ENCODE data around the gene ALK. TPM values are rescaled to one million over a fixed set of nuclear protein-coding genes. Genes with fewer than 3 reads are reported as not detected.
A peak's percentile ranks its signal among the peaks of the same experiment; 100 is the strongest.

ALK gene
- total RNA-seq, 2 donors from 2014 or later, result 0.37 TPM; not detected in 1

DNA sequence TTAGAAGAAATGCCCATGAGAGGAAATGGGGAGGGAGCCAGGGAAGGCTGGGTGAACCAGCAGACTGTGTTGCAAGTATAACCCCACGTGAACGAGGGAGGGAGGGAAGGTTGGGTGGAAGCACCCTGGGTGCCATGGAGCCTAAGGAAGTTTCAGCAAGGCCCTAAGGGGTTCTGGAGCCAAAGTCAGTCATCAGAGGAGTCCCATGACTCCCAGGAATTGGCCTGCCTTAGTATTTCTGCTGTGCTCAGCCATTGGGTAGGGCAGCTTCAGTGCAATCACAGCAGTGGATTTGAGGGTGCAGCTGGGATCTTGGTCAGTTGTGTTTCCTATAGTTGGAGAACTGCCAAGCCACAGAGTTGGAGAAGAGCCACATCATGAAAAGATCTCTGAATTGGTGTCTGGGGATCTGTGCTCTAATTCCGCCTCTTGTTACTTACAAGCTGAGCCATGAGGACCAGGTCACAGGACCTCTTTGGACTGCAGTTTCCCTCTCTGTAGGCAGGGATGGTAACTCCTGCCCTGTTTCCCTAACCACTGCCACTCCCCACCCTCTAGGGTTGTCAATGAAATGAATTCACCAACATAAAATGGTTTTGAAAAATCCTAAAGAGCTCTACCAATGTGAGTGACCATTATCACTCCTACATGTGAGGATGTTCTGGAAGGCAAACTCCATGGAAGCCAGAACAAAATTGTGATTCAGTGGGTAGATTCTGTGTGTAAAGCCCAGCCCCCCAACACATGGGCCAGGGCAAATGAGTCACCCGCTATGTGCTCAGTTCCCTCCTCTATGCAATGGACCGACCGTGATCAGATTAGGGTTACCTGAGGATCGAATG, 697.3 kb downstream of the ALK start:
- peak; percentile 87 for DNase-seq (ENCODE audit: low spot score)
- intact Hi-C loops (cut with DNase I), result no loop called here

DNA sequence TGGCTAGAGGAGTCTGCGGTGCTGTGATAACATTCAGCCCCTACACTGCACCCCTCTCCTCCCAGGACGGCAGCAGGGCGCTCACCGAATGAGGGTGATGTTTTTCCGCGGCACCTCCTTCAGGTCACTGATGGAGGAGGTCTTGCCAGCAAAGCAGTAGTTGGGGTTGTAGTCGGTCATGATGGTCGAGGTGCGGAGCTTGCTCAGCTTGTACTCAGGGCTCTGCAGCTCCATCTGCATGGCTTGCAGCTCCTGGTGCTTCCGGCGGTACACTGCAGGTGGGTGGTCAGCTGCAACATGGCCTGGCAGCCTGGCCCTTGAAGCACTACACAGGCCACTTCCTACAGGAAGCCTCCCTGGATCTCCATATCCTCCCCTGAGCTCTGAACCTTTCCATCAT, 698.1 kb downstream of the ALK start:
- DNase-seq (ENCODE audit: low spot score), result peak; percentile 74
- intact Hi-C loops (cut with DNase I), result no loop called here

DNA sequence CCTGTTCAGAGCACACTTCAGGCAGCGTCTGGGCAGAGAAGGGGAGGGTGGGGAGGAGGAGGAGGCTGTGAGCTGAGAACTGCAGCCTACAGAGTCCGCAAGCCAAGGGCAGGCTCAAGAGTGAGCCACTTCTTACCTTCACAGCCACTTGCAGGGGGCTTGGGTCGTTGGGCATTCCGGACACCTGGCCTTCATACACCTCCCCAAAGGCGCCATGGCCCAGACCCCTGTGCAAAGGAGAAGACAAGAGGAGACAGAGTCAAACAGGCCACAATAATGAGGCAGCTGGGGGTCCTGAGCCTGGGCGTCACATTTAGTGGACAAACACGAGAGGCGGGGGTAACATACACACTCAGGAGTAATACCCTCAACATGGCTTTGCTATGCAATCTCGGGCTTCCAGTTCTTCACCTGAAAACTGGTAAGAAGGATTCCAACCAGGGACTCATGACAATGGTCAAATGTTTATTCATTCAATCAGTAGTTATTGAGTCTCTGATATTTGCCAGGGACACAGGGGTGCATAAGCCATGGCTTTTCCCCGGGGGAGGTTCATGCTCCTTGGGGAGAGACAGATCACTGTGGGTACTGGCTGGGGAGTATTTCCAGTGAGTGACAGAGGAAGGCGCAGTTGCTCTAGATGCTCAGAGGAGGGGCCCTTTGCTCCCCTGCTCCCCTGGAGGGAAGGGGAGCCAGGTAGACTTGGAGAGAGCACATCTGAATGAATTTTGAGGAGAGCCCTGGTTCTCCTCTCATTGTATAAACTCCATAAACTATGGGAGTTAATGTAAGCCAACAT, 698.8 kb downstream of the ALK start:
- intact Hi-C loops (cut with DNase I), result no loop called here
- peak; percentile 45 for DNase-seq (ENCODE audit: low spot score)

DNA sequence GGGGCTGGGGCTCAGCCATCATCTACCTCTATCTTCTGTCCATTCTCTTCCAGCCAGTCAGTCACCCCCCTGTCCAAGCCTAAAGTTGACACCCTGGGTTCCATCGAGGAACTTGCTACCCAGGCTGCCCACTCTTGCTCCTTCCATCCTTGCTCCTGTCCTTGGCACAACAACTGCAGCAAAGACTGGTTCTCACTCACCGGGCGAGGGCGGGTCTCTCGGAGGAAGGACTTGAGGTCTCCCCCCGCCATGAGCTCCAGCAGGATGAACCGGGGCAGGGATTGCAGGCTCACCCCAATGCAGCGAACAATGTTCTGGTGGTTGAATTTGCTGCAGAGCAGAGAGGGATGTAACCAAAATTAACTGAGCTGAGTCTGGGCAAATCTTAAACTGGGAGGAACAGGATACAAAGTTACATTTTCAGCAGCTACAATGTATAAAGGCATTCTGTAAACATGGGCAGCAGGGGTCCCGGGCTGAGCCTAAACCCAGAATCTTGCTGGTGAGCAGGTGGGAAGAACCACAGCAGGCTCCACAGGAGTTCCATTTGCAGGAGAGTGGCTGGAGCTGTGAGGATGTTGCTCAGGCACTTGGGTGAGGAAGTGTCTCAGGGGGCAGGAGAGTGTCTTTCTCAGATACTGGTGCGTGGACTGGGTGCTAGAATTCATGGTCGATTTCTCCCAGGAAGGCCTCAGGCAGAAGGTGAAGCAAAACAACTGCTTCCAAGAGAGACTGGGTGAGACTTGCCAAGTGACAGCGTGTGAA, 700.7 kb downstream of the ALK start:
- intact Hi-C loops (cut with DNase I), result no loop called here
- DNase-seq (ENCODE audit: low spot score), result peak; percentile 69

DNA sequence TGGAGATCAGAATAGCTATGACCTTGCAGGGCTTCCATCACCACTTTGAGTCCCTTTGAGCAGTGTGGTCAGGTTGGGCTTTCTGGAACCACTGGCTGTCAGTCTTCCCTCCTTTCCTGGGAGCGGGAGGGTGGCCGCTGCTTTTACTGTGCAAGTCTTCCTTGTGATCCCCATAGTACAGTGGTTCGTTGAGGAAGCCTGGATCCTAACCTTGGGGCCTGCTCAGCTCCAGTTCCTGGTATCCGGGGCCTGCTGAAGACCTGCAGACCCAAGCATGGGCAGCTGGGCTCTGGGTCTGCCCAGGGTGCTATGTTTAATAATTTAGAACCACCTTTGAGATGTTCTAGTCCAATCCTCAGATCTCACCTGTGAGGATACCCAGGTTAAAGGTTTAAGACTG, 702.0 kb downstream of the ALK start:
- DNase-seq (ENCODE audit: low spot score), result peak; percentile 67
- intact Hi-C loops (cut with DNase I), result no loop called here

DNA sequence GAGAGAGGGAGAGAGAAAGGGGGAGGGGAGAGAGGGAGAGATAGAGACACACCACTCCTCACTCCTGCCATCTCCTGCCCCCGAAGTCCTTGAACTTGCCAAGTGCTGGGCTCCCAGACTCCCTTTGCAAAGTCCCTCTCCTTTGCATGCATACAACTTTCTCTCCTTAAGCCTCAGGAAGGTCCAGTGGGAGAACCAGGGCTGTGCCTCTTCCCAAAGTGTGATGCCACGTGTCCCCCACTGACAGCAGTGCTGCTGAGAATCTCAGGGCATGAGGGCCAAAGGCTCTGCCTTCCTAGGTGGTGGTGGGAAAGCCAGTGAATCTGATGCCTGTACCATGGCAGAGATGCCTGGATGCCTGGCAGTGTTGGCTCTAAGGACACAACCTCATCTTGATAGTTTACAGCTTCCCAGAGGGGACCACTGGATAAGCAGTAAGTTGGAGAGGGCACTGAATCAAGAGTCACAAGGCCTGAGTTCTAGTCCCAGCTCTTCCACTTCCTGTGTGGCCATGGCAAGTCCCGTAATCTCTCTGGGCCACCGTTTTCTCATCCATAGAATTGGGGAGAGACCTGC, 702.7 kb downstream of the ALK start:
- peak; percentile 24 for DNase-seq (ENCODE audit: low spot score)
- intact Hi-C loops (cut with DNase I), result no loop called here

DNA sequence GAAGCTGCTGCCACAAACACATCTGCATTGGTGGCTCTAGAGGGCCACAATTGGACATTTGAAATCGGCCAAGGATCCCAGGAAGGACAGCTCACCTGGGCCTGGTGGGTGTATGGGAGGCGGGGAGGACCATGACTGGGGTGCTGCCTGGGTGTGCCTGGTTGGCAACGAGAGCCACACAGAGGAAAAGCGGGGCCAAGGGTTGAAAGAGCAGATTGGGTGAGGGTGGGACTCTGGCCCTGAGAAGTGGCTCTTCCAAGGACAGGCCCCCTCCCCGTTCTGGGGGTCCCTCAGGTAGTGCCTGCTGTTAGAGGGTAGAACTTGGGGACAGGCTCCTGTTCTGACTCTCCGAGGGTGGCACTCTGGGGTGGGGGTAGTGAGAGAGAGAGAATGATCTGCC, 703.3 kb downstream of the ALK start:
- intact Hi-C loops (cut with DNase I), result no loop called here
- peak; percentile 55 for DNase-seq (ENCODE audit: low spot score)

DNA sequence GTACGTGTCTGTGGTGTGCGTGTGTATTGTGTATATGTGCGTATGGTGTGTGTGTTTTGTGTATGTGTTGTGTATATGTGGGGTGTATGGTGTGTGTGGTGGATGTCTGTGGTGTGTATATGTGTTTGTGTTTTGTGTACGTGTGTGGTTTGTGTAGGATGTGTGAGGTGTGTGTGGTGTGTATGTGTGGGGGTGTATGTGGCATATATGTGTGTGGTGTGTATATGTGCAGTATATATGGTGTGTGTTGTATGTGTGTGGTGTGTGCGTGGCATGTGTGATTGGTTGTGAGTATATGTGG, 704.8 kb downstream of the ALK start:
- intact Hi-C loops (cut with DNase I), result no loop called here
- DNase-seq (ENCODE audit: low spot score), result no peak

DNA sequence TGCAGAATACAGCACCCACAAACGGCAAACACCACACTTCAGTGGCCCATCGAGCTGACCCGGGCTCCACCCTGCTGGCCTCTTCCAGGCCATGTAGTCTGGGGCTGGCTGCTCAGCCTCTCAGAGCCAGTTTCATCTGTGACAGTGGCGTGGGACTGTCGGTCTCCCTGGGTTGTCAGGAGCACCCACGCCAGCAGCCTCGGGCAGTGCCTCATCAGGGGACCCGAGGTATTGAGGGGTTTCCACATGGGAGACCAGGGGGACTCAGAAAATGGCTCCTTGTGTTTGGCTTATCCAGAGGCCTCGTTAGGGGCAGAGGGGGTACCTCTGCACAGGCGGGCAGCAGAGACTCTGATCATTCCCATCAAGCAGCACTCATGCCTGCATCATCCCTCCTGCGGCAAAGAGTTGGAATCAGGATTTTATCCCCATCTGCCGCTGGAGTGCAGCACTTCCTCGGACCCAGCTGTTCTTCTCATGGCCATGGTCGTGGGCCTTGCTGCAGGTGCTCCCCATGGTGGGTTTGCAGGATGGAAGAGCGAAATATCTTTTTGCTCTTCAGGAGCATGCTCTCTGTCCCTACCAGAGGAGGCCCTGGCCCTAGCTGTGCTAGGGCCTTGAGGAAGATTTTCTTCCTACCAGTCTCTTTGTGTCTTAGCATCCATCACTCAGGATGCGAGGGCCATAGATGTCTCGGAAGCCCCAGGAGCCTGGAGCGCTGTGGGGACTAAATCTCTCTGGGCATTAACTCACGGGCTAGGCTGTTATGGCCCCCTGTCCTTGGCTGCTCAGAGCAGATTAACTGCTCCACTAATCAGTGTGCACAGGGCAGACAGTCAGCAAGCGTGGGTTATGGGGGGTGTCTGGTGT, 705.4 kb downstream of the ALK start:
- intact Hi-C loops (cut with DNase I), result no loop called here
- peak; percentile 40 for DNase-seq (ENCODE audit: low spot score)

DNA sequence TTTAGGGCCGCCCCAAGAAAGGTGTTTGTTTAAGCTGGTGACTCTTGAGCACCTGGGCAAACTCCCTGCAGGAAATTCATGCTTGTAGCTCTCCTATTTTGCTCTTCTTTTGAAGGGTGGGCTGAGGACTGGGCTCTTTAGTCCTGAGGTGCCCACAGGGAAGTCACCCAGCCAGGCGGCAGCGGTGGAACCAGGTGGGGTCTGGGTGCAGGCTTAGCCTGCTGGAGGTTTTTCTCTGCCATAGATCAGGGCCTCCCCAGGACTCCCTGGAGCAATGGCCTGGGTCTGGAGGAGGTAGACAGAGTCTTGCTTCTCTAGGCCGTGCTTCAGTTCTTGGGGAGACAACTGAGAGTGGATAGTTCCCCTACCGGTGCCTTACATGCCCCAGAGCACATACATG, 706.3 kb downstream of the ALK start:
- intact Hi-C loops (cut with DNase I), result no loop called here
- DNase-seq (ENCODE audit: low spot score), result peak; percentile 71

DNA sequence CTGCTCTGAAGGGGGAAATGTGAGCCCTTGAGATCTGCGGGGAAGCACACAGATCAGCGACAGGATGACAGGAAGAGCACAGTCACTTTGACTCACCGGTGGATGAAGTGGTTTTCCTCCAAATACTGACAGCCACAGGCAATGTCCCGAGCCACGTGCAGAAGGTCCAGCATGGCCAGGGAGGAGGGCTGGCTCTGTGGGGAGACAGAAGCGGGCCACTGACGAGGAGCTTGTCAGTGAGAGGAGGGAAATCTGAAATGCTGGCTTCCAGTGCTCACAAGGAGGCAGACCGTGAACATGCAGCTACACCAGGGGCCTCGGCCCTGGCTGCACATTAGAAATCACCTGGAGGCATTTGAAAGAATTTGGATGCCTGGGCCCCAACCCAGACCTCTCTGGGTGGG, 707.5 kb downstream of the ALK start:
- DNase-seq (ENCODE audit: low spot score), result peak; percentile 53
- intact Hi-C loops (cut with DNase I), result no loop called here

DNA sequence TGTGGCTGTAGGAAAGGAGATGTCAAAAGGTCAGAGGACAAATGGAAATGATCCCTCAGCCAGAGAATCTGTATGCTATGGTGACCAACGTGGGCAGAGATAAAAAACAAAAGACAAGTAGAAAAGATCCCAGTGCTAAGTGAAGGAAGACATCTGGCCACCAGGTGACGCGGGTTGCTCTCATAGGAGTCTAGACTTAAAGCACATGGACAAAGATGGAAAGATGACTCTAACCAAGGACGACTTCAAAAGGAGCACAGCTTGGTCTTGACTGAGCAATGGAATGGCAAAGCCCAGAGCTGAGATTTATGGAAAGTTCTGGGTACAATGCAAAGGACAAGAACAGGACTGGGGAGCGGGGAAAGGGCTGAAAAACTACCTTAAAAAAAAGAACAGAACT, 709.4 kb downstream of the ALK start:
- intact Hi-C loops (cut with DNase I), result no loop called here
- no peak for DNase-seq (ENCODE audit: low spot score)

DNA sequence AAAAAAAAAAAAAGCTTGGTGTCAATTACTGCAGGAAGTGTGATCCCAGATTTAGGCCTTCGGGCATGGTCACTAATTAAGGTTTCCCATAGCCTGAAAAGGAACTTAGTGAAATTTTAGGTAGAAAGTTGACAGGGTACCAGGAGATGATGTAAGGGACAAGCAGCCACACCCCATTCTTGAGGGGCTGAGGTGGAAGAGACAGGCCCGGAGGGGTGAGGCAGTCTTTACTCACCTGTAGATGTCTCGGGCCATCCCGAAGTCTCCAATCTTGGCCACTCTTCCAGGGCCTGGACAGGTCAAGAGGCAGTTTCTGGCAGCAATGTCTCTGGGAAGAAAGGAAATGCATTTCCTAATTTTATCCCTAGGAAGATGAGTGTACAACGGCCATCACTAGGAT, 711.8 kb downstream of the ALK start:
- peak; percentile 18 for DNase-seq (ENCODE audit: low spot score)
- intact Hi-C loops (cut with DNase I), result no loop called here

DNA sequence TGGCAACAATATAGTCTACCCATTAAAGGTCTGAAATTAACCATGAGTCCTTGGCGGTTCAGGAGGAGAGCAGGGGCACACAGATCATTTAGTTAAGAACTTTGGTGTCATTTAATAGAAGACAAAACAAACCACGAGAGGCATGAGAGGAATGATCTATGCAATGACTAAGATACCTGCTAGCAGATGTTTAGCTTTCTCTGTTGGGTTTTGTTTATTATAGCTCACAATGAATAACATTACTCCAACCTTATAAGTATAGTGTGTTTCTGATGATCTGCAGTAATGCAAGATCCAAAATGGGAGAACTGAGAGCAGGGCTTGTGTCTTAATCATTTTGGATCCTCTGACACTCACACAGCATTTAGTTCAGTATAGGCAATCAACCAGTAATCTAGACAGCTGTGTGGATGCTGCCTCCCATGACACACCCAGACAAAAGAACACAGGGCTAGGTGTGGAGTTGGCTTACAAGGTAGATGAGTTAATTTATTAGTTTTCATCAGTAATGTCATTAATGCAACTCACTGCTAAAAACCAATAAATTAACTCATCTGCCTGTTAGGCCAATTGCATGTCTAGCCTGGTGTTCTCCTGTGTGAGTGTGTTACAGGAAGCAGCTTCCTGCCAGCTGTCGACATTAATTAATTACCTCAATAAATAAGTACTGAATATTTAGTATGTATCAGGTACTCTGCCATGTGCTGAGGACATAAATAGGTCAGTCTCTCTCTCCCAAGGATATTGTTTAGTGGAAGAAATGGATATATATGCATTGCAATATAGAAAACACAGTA, 713.8 kb downstream of the ALK start:
- intact Hi-C loops (cut with DNase I), result no loop called here
- DNase-seq (ENCODE audit: low spot score), result no peak

DNA sequence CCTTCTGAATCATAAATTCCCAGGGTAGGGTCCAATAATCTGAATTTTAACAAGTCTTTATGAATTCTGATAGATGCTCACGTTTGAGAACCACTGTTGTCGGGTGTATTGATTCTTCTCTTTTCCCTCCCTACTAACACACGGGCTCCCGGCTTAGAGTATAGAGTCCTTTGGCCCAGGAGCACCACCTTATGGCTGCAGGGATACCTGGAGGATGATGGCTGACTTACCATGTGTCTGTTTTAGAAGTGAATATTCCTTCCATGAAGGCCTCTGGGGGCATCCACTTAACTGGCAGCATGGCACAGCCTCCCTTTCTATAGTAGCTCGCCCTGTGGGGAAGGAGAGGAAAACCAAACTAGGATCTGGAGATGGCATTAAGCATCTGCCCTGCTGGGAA, 714.4 kb downstream of the ALK start:
- intact Hi-C loops (cut with DNase I), result no loop called here

DNA sequence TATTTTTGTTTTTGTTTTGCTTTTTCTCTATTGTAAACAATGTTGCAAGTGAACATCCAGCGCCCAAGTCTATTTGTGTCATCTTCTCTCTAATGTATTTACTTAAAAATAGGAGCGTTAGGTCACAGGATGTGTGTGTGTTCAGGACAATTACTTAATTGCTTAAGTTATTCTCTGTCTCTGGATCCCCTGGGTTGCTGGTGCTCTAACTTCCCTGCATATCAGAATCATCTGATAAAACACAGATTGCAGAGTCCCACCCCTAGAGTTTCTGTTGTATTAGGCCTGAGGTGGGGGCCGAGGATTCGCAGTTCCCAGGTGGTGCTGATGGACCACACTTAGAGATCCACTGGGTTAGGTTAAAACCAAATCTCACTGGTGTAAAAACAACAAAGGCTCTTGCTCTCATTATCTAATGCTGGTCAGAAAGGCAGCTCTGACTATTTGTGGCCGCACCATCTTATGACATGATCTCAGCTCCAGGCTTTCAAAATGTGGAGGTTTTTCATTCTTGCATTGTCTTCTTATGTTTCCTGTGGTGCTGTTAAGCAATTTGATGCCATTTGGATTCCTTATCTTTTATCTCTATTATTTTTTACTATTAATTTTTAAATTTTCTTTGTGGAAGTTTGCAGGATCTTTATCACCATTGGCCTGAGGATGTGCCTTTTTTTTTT, 718.4 kb downstream of the ALK start:
- intact Hi-C loops (cut with DNase I), result no loop called here

More for the DNA sequence above, 714.4 kb downstream of the ALK start:
- DNase-seq (ENCODE audit: low spot score), result peak; percentile 10

DNA sequence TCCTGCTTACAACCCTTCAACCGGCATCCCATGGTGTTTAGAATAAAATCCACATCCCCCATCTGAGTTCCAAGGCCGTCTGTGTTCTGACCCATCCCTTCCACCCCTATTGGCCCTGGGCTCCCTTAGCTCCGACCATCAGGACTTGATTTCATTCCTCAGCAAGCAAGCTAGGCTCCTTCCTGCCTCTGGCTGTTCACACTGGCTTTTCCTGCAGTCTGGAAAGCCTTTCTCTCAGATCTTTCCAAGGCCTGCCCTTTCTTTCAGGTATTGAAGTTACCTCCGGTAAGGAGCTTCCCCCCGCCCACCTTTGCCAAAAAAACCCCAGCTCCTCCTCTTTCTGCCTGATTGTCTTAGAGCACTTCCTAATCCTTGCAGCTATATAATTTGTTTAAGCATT, 719.4 kb downstream of the ALK start:
- intact Hi-C loops (cut with DNase I), result no loop called here
- no peak for DNase-seq (ENCODE audit: low spot score)

More for the DNA sequence above, 718.4 kb downstream of the ALK start:
- no peak for DNase-seq (ENCODE audit: low spot score)
